Astrocyte (in vitro differentiated cells and primary cell): ENCODE results near the gene TP73. TPM values are rescaled to one million over a fixed set of nuclear protein-coding genes. Genes with fewer than 3 reads are reported as not detected.

Source experiments
- DNase-seq: peaks from one replicate; pipeline ENCODE4 v3.0.0-alpha.2; 2010; ENCODE audit warnings: low read depth
- FAIRE-seq: peaks from 2 replicates; lab custom pipeline; 2011; peaks lifted over from hg19 to GRCh38; lab: Jason Lieb, UNC
- H2AFZ ChIP-seq: 2 replicates; pipeline ENCODE4 v1.6.0; 2012; ENCODE audit warnings: low read depth, low read length, inconsistent platforms
- H3K27ac ChIP-seq: 2 replicates; pipeline ENCODE4 v1.5.1; 2011; ENCODE audit warnings: low read depth, low read length, inconsistent platforms
- H3K27me3 ChIP-seq: 2 replicates; pipeline ENCODE4 v1.6.0; 2011; ENCODE audit warnings: low read length, inconsistent platforms; ENCODE audit not compliant: insufficient read depth
- H3K36me3 ChIP-seq: 2 replicates; pipeline ENCODE4 v1.5.1; 2011; ENCODE audit warnings: low read length, inconsistent platforms; ENCODE audit not compliant: insufficient read depth
- H3K4me1 ChIP-seq: 2 replicates; pipeline ENCODE4 v1.5.1; 2011; ENCODE audit warnings: low read length, inconsistent platforms; ENCODE audit not compliant: insufficient read depth
- H3K4me2 ChIP-seq: 2 replicates; pipeline ENCODE4 v1.6.0; 2012; ENCODE audit warnings: low read length, inconsistent platforms
- H3K4me3 ChIP-seq: 2 replicates; pipeline ENCODE4 v1.5.1; 2011; ENCODE audit warnings: low read depth, mild to moderate bottlenecking, low read length, inconsistent platforms; ENCODE audit not compliant: insufficient read depth
- H3K79me2 ChIP-seq: 2 replicates; pipeline ENCODE4 v1.6.0; 2012; ENCODE audit warnings: mild to moderate bottlenecking, low read length, inconsistent platforms; ENCODE audit not compliant: insufficient read depth
- H3K9ac ChIP-seq: 2 replicates; pipeline ENCODE4 v1.6.0; 2012; ENCODE audit warnings: mild to moderate bottlenecking, low read length, inconsistent platforms
- H3K9me3 ChIP-seq: 2 replicates; pipeline ENCODE4 v1.5.1; 2012; ENCODE audit warnings: low read depth, mild to moderate bottlenecking, low read length, inconsistent platforms; ENCODE audit not compliant: insufficient read depth
- H4K20me1 ChIP-seq: 2 replicates; pipeline ENCODE4 v1.6.0; 2012; ENCODE audit warnings: low read length, inconsistent platforms; ENCODE audit not compliant: insufficient read depth
- H3K27ac Mint-ChIP-seq: one replicate; pipeline ENCODE4 v1.8.0; 2021; ENCODE audit warnings: mild to moderate bottlenecking, mixed read lengths; ENCODE audit not compliant: unreplicated experiment
- H3K27me3 Mint-ChIP-seq: one replicate; pipeline ENCODE4 v1.8.0; 2021; ENCODE audit warnings: low read depth, mixed read lengths; ENCODE audit not compliant: unreplicated experiment
- H3K36me3 Mint-ChIP-seq: one replicate; pipeline ENCODE4 v1.8.0; 2021; ENCODE audit warnings: low read depth, mixed read lengths; ENCODE audit not compliant: unreplicated experiment
- H3K4me1 Mint-ChIP-seq: one replicate; pipeline ENCODE4 v1.8.0; 2021; ENCODE audit warnings: low read depth, mixed read lengths; ENCODE audit not compliant: unreplicated experiment
- H3K4me3 Mint-ChIP-seq: one replicate; pipeline ENCODE4 v1.8.0; 2021; ENCODE audit warnings: mild to moderate bottlenecking, moderate library complexity, mixed read lengths; ENCODE audit not compliant: unreplicated experiment
- H3K9me3 Mint-ChIP-seq: one replicate; pipeline ENCODE4 v1.8.0; 2021; ENCODE audit warnings: mild to moderate bottlenecking, mixed read lengths; ENCODE audit not compliant: unreplicated experiment
- EZH2 ChIP-seq: IDR thresholded peaks from 2 replicates; pipeline ENCODE4 v1.6.1; 2012; ENCODE audit warnings: mild to moderate bottlenecking, low read length, inconsistent platforms; ENCODE audit not compliant: insufficient read depth
- total RNA-seq: library from RNA; stranded (reverse); gene quantifications from 2 replicates; pipeline ENCODE4 v1.2.1, GENCODE V29; 2021
- TF ChIP-seq, protein P1 (sequence below): IDR thresholded peaks from 2 replicates; pipeline ENCODE4 v1.5.1; 2011; ENCODE audit warnings: low read depth, mild to moderate bottlenecking, inconsistent platforms, low read length, moderate library complexity; ENCODE audit not compliant: insufficient read depth

Gene TP73
- total RNA-seq, 1 donor from 2014 or later, result 0.18 TPM

DNA sequence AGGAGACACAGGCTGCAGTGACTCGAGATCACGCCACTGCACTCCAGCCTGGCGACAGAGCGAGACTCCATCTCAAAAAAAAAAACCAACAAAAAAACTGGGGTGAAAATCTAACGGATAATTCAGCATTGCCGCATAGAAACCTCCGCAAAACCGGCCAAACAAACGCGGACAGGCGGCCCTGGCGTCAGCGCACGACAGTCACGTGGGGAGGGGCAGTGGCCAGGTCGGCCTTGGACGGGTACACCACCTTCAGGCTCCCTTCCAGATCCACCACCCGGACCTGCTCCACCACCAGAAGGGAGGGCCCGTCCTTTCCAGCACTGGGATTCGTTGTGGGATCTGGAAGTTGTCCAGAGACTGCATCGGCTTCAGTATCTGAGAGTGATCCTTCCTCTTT is 128.6 kb downstream of the TP73 start:
- no peak for TF ChIP-seq EZH2
- TF ChIP-seq, protein P1, sequence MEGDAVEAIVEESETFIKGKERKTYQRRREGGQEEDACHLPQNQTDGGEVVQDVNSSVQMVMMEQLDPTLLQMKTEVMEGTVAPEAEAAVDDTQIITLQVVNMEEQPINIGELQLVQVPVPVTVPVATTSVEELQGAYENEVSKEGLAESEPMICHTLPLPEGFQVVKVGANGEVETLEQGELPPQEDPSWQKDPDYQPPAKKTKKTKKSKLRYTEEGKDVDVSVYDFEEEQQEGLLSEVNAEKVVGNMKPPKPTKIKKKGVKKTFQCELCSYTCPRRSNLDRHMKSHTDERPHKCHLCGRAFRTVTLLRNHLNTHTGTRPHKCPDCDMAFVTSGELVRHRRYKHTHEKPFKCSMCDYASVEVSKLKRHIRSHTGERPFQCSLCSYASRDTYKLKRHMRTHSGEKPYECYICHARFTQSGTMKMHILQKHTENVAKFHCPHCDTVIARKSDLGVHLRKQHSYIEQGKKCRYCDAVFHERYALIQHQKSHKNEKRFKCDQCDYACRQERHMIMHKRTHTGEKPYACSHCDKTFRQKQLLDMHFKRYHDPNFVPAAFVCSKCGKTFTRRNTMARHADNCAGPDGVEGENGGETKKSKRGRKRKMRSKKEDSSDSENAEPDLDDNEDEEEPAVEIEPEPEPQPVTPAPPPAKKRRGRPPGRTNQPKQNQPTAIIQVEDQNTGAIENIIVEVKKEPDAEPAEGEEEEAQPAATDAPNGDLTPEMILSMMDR, result no peak
- peaks cover 13% of the 10 kb centered on the region for H3K36me3 Mint-ChIP-seq
- H3K9me3 Mint-ChIP-seq, result no peaks in the 10 kb centered on the region
- DNase-seq (no peak), FAIRE-seq (no peak)
- Histone ChIP-seq H3K4me3 (no peak overlapping the region), H3K9me3 (no peaks in the 10 kb centered on the region), H2AFZ (no peak overlapping the region), H3K79me2 (no peaks in the 10 kb centered on the region), H4K20me1 (peaks cover 20% of the 10 kb centered on the region), H3K4me1 (peaks cover under 1% of the 10 kb centered on the region), H3K36me3 (peaks cover 25% of the 10 kb centered on the region), H3K27ac (no peak overlapping the region), H3K9ac (no peak overlapping the region), H3K4me2 (no peak overlapping the region), H3K27me3 (no peaks in the 10 kb centered on the region)
- H3K4me3 Mint-ChIP-seq, result no peak overlapping the region
- no peak overlapping the region for H3K27ac Mint-ChIP-seq
- no peaks in the 10 kb centered on the region for H3K4me1 Mint-ChIP-seq
- H3K27me3 Mint-ChIP-seq, result no peaks in the 10 kb centered on the region

DNA sequence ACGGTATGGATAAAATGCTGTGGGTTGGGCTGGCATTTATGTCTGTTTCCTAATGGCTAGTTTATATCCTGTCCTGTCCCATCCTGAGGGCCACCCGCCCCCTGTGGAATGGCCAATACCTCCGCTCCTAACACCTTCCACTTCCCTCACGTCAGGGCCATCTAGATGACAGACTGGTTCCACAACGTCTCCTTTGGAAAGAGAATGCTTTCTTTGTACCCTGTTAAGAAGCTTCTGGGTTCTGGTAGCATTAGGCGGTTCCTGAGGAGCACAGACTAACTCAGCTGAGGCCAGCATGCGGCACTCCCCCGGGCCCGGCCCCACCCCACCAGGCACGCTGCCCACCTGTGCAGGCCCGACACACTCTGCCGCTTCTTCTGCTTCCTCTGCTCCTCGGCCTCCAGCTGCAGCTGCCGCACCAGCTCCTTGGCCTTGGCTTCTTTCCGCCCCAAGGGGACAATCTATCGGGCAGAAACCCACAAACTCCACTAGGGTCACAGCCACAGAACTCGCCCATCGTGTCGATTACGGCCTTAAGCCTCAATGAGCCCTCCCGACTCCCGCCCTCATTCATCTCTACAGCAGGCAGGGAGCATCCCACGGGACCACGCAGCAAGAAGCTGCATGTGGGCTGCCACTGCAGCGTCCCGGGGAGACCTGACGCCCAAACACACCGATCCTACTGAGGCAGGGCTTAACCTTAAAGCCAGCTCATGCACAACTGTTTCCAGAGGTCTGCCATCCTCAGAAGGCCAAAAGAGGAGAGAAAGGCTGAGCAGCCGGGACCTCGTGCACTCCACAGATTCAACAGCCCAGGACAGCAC is 131.5 kb downstream of the TP73 start:
- no peak overlapping the region for H3K4me3 Mint-ChIP-seq
- no peak overlapping the region for H2AFZ ChIP-seq
- H3K4me1 Mint-ChIP-seq, result peaks cover 4% of the 10 kb centered on the region
- no peak overlapping the region for H3K27ac ChIP-seq
- H3K4me3 ChIP-seq, result no peak overlapping the region
- H3K36me3 ChIP-seq, result peaks cover 25% of the 10 kb centered on the region
- H3K79me2 ChIP-seq, result peaks cover 17% of the 10 kb centered on the region
- DNase-seq (no peak), FAIRE-seq (no peak)
- no peaks in the 10 kb centered on the region for H3K4me1 ChIP-seq
- TF ChIP-seq, protein P1, result no peak
- no peak for TF ChIP-seq EZH2
- H4K20me1 ChIP-seq, result peaks cover 42% of the 10 kb centered on the region
- no peaks in the 10 kb centered on the region for H3K9me3 Mint-ChIP-seq
- H3K9ac ChIP-seq, result no peak overlapping the region
- H3K4me2 ChIP-seq, result no peak overlapping the region
- no peaks in the 10 kb centered on the region for H3K9me3 ChIP-seq
- no peaks in the 10 kb centered on the region for H3K27me3 ChIP-seq
- peaks cover 23% of the 10 kb centered on the region for H3K36me3 Mint-ChIP-seq
- no peak overlapping the region for H3K27ac Mint-ChIP-seq
- H3K27me3 Mint-ChIP-seq, result no peaks in the 10 kb centered on the region

DNA sequence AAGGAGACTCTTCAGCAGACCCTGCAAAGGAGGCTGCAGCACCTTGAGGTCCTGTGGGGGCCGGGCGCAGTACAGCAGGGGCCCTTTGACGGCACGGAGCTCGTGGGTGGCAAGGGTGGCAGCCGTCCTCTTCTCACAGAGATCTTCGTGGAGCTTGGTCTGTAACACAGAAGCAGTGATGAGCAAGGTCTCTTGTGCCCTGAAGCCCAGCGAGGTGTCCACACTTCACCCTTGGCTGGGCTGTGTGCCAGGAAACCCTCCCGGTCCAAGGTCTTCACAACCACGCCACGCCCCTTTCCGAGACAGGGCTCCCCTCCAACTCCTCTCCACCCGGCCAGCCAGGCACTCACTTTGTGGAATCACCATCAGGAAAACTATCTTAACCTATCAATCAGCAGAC is 132.7 kb downstream of the TP73 start:
- H3K79me2 ChIP-seq, result peaks cover 29% of the 10 kb centered on the region
- Mint-ChIP-seq H3K4me3 (no peak overlapping the region), H3K27me3 (no peaks in the 10 kb centered on the region), H3K4me1 (peaks cover 7% of the 10 kb centered on the region), H3K9me3 (no peaks in the 10 kb centered on the region), H3K36me3 (peaks cover 19% of the 10 kb centered on the region), H3K27ac (no peak overlapping the region)
- H3K36me3 ChIP-seq, result peaks cover 21% of the 10 kb centered on the region
- H3K9me3 ChIP-seq, result no peaks in the 10 kb centered on the region
- no peak for TF ChIP-seq EZH2
- TF ChIP-seq, protein P1, result no peak
- no peak overlapping the region for H3K4me2 ChIP-seq
- H4K20me1 ChIP-seq, result peaks cover 51% of the 10 kb centered on the region
- H3K4me1 ChIP-seq, result no peaks in the 10 kb centered on the region
- H3K9ac ChIP-seq, result no peak overlapping the region
- H3K27ac ChIP-seq, result no peak overlapping the region
- no peak for FAIRE-seq
- no peak for DNase-seq
- H3K4me3 ChIP-seq, result no peak overlapping the region
- H2AFZ ChIP-seq, result no peak overlapping the region
- H3K27me3 ChIP-seq, result no peaks in the 10 kb centered on the region
